Measurements from ENCODE around the gene YIPF1.
"Not testable (repeated sequence)": the region's sequence is repeated elsewhere in the genome, so short reads cannot be mapped to it uniquely, and the experiment has no call there.

Gene YIPF1

GRCh38 chr1:53895421-53895820 lies 5.8 kb upstream of the YIPF1 start:
- in situ Hi-C loops (cut with MboI; ENCODE audit: low sequenced_read_pairs) = no loop called here

- in situ Hi-C loops (cut with MboI; ENCODE audit: low sequenced_read_pairs) = no loop called here
Measured at GRCh38 chr1:53894644-53895043, 5.0 kb upstream of the YIPF1 start.

- in situ Hi-C loops (cut with MboI; ENCODE audit: low sequenced_read_pairs) = no loop called here
Measured at GRCh38 chr1:53893999-53894636, 4.5 kb upstream of the YIPF1 start, which contains the start of gene DIO1. Gene DIO1 (plus strand): TSS chr1:53894187. CDS start chr1:53894211, 24 bp downstream.

- in situ Hi-C loops (cut with MboI; ENCODE audit: low sequenced_read_pairs) = no loop called here
Measured at GRCh38 chr1:53892911-53893310, 3.3 kb upstream of the YIPF1 start.

- in situ Hi-C loops (cut with MboI; ENCODE audit: low sequenced_read_pairs) = no loop called here
Measured at GRCh38 chr1:53891678-53892077, 2.1 kb upstream of the YIPF1 start.

- in situ Hi-C loops (cut with MboI; ENCODE audit: low sequenced_read_pairs) = no loop called here
Measured at GRCh38 chr1:53891018-53891417, 1.4 kb upstream of the YIPF1 start.

- in situ Hi-C loops (cut with MboI; ENCODE audit: low sequenced_read_pairs) = no loop called here
Measured at GRCh38 chr1:53890522-53890941, 935 bp upstream of the YIPF1 start.

GRCh38 chr1:53888681-53889080 lies 916 bp downstream of the YIPF1 start:
- in situ Hi-C loops (cut with MboI; ENCODE audit: low sequenced_read_pairs) = no loop called here

- in situ Hi-C loops (cut with MboI; ENCODE audit: low sequenced_read_pairs) = not testable (repeated sequence)
Measured at GRCh38 chr1:53883600-53883999, 6.0 kb downstream of the YIPF1 start.

GRCh38 chr1:53881853-53882252 lies 7.7 kb downstream of the YIPF1 start:
- in situ Hi-C loops (cut with MboI; ENCODE audit: low sequenced_read_pairs) = not testable (repeated sequence)

GRCh38 chr1:53878492-53879105 lies 11.0 kb downstream of the YIPF1 start:
- in situ Hi-C loops (cut with MboI; ENCODE audit: low sequenced_read_pairs) = no loop called here

GRCh38 chr1:53875150-53875549 lies 14.4 kb downstream of the YIPF1 start:
- in situ Hi-C loops (cut with MboI; ENCODE audit: low sequenced_read_pairs) = not testable (repeated sequence)

GRCh38 chr1:53871773-53872484 lies 17.7 kb downstream of the YIPF1 start:
- in situ Hi-C loops (cut with MboI; ENCODE audit: low sequenced_read_pairs) = loop anchor here (25.0 kb wide), 1 partner anchor 90 kb away; no protein-coding TSS in a partner anchor

- in situ Hi-C loops (cut with MboI; ENCODE audit: low sequenced_read_pairs) = loop anchor here (25.0 kb wide), 1 partner anchor 91 kb away; no protein-coding TSS in a partner anchor
Measured at GRCh38 chr1:53871221-53871620, 18.4 kb downstream of the YIPF1 start.

- in situ Hi-C loops (cut with MboI; ENCODE audit: low sequenced_read_pairs) = loop anchor here (25.0 kb wide), 1 partner anchor 93 kb away; no protein-coding TSS in a partner anchor
Measured at GRCh38 chr1:53869454-53870117, 20.0 kb downstream of the YIPF1 start.

GRCh38 chr1:53868565-53868964 lies 21.0 kb downstream of the YIPF1 start:
- in situ Hi-C loops (cut with MboI; ENCODE audit: low sequenced_read_pairs) = loop anchor here (25.0 kb wide), 1 partner anchor 94 kb away; no protein-coding TSS in a partner anchor

- in situ Hi-C loops (cut with MboI; ENCODE audit: low sequenced_read_pairs) = loop anchor here (25.0 kb wide), 1 partner anchor 100 kb away; no protein-coding TSS in a partner anchor
Measured at GRCh38 chr1:53862507-53862906, 27.1 kb downstream of the YIPF1 start.

GRCh38 chr1:53860967-53861411 lies 28.6 kb downstream of the YIPF1 start:
- in situ Hi-C loops (cut with MboI; ENCODE audit: low sequenced_read_pairs) = loop anchor here (25.0 kb wide), 1 partner anchor 101 kb away; no protein-coding TSS in a partner anchor

- in situ Hi-C loops (cut with MboI; ENCODE audit: low sequenced_read_pairs) = loop anchor here (25.0 kb wide), 1 partner anchor 111 kb away; no protein-coding TSS in a partner anchor
Measured at GRCh38 chr1:53851571-53852285, 37.9 kb downstream of the YIPF1 start.

GRCh38 chr1:53850082-53850673 lies 39.4 kb downstream of the YIPF1 start:
- in situ Hi-C loops (cut with MboI; ENCODE audit: low sequenced_read_pairs) = loop anchor here (25.0 kb wide), 1 partner anchor 112 kb away; no protein-coding TSS in a partner anchor

All from HL-60/S4 treated with phorbol 12-myristate 13-acetate at 8.2 ng/mL for 4 days and 3 days (cell line).